Measurements from ENCODE around the gene NCKAP5.

DNA sequence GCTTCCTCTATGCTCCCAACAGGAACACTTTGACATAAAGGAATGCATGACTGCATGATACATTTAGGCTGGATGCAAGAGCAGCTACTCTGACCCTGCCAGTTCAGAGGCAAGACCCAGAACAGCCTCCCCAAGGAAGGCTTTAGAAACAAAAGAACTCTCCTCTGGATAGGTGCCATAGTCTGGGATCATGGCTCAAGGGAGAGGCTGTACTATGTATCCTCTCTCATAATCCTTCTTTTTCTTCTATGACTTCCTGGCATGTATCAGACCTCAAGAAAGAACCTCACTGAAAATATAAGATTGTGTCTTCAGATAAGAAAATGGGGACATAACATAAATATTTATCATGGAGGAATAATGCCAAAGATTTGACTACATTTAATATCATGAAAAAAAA is 704.3 kb downstream of the NCKAP5 start:
- TF ChIP-seq HDAC2 (IDR thresholded peaks at IDR 0.05) (no peak), CHD4 (IDR thresholded peaks at IDR 0.05; ENCODE audit: borderline replicate concordance) (no peak), RARB (CRISPR knock-in tag; IDR thresholded peaks at IDR 0.05) (no peak), KDM1A (IDR thresholded peaks at IDR 0.05; ENCODE audit: low read depth) (no peak), CEBPB (IDR thresholded peaks at IDR 0.05) (no peak), PHF8 (IDR thresholded peaks at IDR 0.05; ENCODE audit: borderline replicate concordance, low read depth) (no peak), RAD21 (conservative IDR thresholded peaks at IDR 0.05 in 1 of 2, IDR thresholded peaks at IDR 0.05 in 1 of 2) (no peak), RNF2 (IDR thresholded peaks at IDR 0.05; ENCODE audit: borderline replicate concordance, low read depth) (no peak), POLR2A (IDR thresholded peaks at IDR 0.05; ENCODE audit: low read length) (no peak)
- TF ChIP-seq, protein P1, sequence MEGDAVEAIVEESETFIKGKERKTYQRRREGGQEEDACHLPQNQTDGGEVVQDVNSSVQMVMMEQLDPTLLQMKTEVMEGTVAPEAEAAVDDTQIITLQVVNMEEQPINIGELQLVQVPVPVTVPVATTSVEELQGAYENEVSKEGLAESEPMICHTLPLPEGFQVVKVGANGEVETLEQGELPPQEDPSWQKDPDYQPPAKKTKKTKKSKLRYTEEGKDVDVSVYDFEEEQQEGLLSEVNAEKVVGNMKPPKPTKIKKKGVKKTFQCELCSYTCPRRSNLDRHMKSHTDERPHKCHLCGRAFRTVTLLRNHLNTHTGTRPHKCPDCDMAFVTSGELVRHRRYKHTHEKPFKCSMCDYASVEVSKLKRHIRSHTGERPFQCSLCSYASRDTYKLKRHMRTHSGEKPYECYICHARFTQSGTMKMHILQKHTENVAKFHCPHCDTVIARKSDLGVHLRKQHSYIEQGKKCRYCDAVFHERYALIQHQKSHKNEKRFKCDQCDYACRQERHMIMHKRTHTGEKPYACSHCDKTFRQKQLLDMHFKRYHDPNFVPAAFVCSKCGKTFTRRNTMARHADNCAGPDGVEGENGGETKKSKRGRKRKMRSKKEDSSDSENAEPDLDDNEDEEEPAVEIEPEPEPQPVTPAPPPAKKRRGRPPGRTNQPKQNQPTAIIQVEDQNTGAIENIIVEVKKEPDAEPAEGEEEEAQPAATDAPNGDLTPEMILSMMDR (IDR thresholded peaks at IDR 0.05) = no peak
- TF ChIP-seq, protein P2, sequence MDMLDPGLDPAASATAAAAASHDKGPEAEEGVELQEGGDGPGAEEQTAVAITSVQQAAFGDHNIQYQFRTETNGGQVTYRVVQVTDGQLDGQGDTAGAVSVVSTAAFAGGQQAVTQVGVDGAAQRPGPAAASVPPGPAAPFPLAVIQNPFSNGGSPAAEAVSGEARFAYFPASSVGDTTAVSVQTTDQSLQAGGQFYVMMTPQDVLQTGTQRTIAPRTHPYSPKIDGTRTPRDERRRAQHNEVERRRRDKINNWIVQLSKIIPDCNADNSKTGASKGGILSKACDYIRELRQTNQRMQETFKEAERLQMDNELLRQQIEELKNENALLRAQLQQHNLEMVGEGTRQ (IDR thresholded peaks at IDR 0.05) = no peak

Measured in A549 (cell line).